SK-N-SH (cell line): ENCODE results near the gene UNC45A. TPM values are rescaled to one million over a fixed set of nuclear protein-coding genes. Genes with fewer than 3 reads are reported as not detected.

ENCODE experiments used
- CTCF ChIA-PET: fragments of 300-600, 350-600 bp; formaldehyde crosslinking; extraction: SDS; loops from one replicate; lab custom pipeline; 2021; lab: Yijun Ruan, JAX
- POLR2A ChIA-PET: fragments of 350-600 bp; sonication (Branson Sonifier 250); formaldehyde crosslinking; extraction: SDS; loops from one replicate; lab custom pipeline; 2020; ENCODE audit warnings: antibody characterized with exemption, inconsistent platforms; lab: Yijun Ruan, JAX
- DNase-seq: peaks from one replicate; pipeline ENCODE4 v3.0.0; 2012
- H2AFZ ChIP-seq: fragments of 200-600 bp; sonication (generic); 2 replicates; pipeline ENCODE4 v1.8.1; 2016; ENCODE audit warnings: antibody characterized with exemption, mild to moderate bottlenecking, low read depth
- H3F3A ChIP-seq: fragments of 200-600 bp; sonication (generic); replicated peaks from 2 replicates; pipeline ENCODE3; 2016; ENCODE audit warnings: antibody characterized with exemption, mild to moderate bottlenecking; ENCODE audit not compliant: insufficient read depth
- H3K27ac ChIP-seq, 2 experiments: fragments of 200-500 bp in 1 of 2; fragments of 200-600 bp in 1 of 2; sonication (Bioruptor generic) in 1 of 2; sonication (generic), shearing (Covaris generic) in 1 of 2; 2 replicates each; pipeline versions ENCODE4 v1.5.1 to v1.6.1; 2014 to 2016; ENCODE audit warnings: low read depth in 2 of 2, inconsistent platforms in 1 of 2, low read length in 1 of 2, mild to moderate bottlenecking in 1 of 2, mixed read lengths in 1 of 2
- H3K27me3 ChIP-seq: fragments of 200-600 bp; sonication (generic), shearing (Covaris generic); 2 replicates; pipeline ENCODE4 v1.6.1; 2016; ENCODE audit warnings: mixed run types; ENCODE audit not compliant: insufficient read depth
- H3K36me3 ChIP-seq, 2 experiments: fragments of 200-500 bp in 1 of 2; fragments of 200-600 bp in 1 of 2; sonication (Bioruptor generic) in 1 of 2; sonication (generic) in 1 of 2; replicated peaks in 1 of 2; 2 replicates each; pipeline versions ENCODE3 to v1.5.1; 2014 to 2016; ENCODE audit warnings: low read length in 1 of 2, mild to moderate bottlenecking in 1 of 2; ENCODE audit not compliant: insufficient read depth in 2 of 2, control insufficient read depth in 1 of 2
- H3K4me1 ChIP-seq, 2 experiments: fragments of 200-500 bp in 1 of 2; fragments of 200-600 bp in 1 of 2; sonication (Bioruptor generic) in 1 of 2; sonication (generic), shearing (Covaris generic) in 1 of 2; 2 replicates each; pipeline versions ENCODE4 v1.5.1 to v1.6.1; 2014 to 2016; ENCODE audit warnings: low read depth in 1 of 2, low read length in 1 of 2, mixed run types in 1 of 2; ENCODE audit not compliant: insufficient read depth in 2 of 2, control insufficient read depth in 1 of 2
- H3K4me2 ChIP-seq: fragments of 200-600 bp; sonication (generic), shearing (Covaris generic); 2 replicates; pipeline ENCODE4 v1.6.1; 2017; ENCODE audit warnings: mixed run types
- H3K4me3 ChIP-seq, 2 experiments: fragments of 200-500 bp in 1 of 2; fragments of 200-600 bp in 1 of 2; sonication (Bioruptor generic) in 1 of 2; sonication (generic), shearing (Covaris generic) in 1 of 2; 2 replicates each; pipeline versions ENCODE4 v1.5.1 to v1.8.1; 2014 to 2016; ENCODE audit warnings: low read depth in 2 of 2, inconsistent platforms in 1 of 2, low read length in 1 of 2, mild to moderate bottlenecking in 1 of 2, mixed read lengths in 1 of 2, moderate library complexity in 1 of 2
- H3K79me2 ChIP-seq: fragments of 200-600 bp; sonication (generic); 2 replicates; pipeline ENCODE4 v1.8.1; 2017; ENCODE audit warnings: mild to moderate bottlenecking; ENCODE audit not compliant: insufficient read depth
- H3K9ac ChIP-seq: fragments of 200-600 bp; sonication (generic); 2 replicates; pipeline ENCODE4 v1.6.1; 2017; ENCODE audit warnings: mixed run types
- H3K9me2 ChIP-seq: fragments of 200-600 bp; sonication (generic); 2 replicates; pipeline ENCODE4 v1.6.1; 2017; ENCODE audit warnings: mixed run types
- H3K9me3 ChIP-seq: fragments of 200-600 bp; sonication (generic); 2 replicates; pipeline ENCODE4 v1.6.1; 2017; ENCODE audit warnings: mixed run types, mild to moderate bottlenecking, moderate library complexity
- H4K20me1 ChIP-seq: fragments of 200-600 bp; sonication (generic); 2 replicates; pipeline ENCODE4 v1.6.1; 2017; ENCODE audit warnings: mild to moderate bottlenecking, mixed run types; ENCODE audit not compliant: insufficient read depth
- CTCF ChIP-seq: fragments of 200-600 bp; sonication (generic); IDR thresholded peaks from 2 replicates; pipeline ENCODE4 v1.6.1; 2017; ENCODE audit warnings: antibody characterized with exemption, mild to moderate bottlenecking, moderate library complexity
- EP300 ChIP-seq, 2 experiments: IDR thresholded peaks; 2 replicates each; pipeline versions ENCODE4 v1.4.0 to v1.6.1; 2012; ENCODE audit warnings: borderline replicate concordance in 1 of 2, low read depth in 1 of 2, low read length in 1 of 2
- FOSL2 ChIP-seq: IDR thresholded peaks from 2 replicates; pipeline ENCODE4 v1.4.0; 2012; ENCODE audit warnings: low read depth, mild to moderate bottlenecking, moderate library complexity, borderline replicate concordance
- FOXJ3 ChIP-seq: sonication (generic); formaldehyde crosslinking; IDR thresholded peaks from 2 replicates; pipeline ENCODE4 v1.5.1; 2020; ENCODE audit warnings: mild to moderate bottlenecking, missing genetic modification reagents
- FOXM1 ChIP-seq: IDR thresholded peaks from 2 replicates; pipeline ENCODE4 v1.4.0; 2012; ENCODE audit warnings: low read depth, mild to moderate bottlenecking
- GABPA ChIP-seq: IDR thresholded peaks from 2 replicates; pipeline ENCODE4 v1.4.0; 2012; ENCODE audit warnings: low read depth, mild to moderate bottlenecking
- GATA2 ChIP-seq: sonication (generic); formaldehyde crosslinking; IDR thresholded peaks from 2 replicates; pipeline ENCODE4 v1.5.0; 2020; ENCODE audit warnings: mild to moderate bottlenecking, missing genetic modification reagents
- IRF3 ChIP-seq: fragments of 150-350 bp; IDR thresholded peaks from 2 replicates; pipeline ENCODE4 v1.6.1; 2016; ENCODE audit warnings: mild to moderate bottlenecking, low read depth, low read length
- MEF2A ChIP-seq: IDR thresholded peaks from 2 replicates; pipeline ENCODE4 v1.4.0; 2012; ENCODE audit warnings: low read depth, borderline replicate concordance
- PBX3 ChIP-seq: IDR thresholded peaks from 2 replicates; pipeline ENCODE4; 2012
- RAD21 ChIP-seq: IDR thresholded peaks from 2 replicates; pipeline ENCODE4 v1.6.1; 2012; ENCODE audit warnings: mild to moderate bottlenecking, low read length
- RXRA ChIP-seq: IDR thresholded peaks from 2 replicates; pipeline ENCODE4 v1.4.0; 2012; ENCODE audit warnings: low read depth, mild to moderate bottlenecking, borderline replicate concordance
- SIN3A ChIP-seq: IDR thresholded peaks from 2 replicates; pipeline ENCODE4 v1.6.1; 2012; ENCODE audit warnings: low read depth, mild to moderate bottlenecking, low read length, moderate library complexity, borderline replicate concordance
- TCF12 ChIP-seq: IDR thresholded peaks from 2 replicates; pipeline ENCODE4 v1.4.0; 2012
- USF1 ChIP-seq: IDR thresholded peaks from 2 replicates; pipeline ENCODE4 v1.4.0; 2012; ENCODE audit warnings: low read depth, borderline replicate concordance
- USF2 ChIP-seq: fragments of 150-350 bp; IDR thresholded peaks from 2 replicates; pipeline ENCODE4 v1.6.1; 2017; ENCODE audit warnings: antibody characterized with exemption, low read length, low read depth, borderline replicate concordance
- WGBS: methylation state at CpG from one replicate; pipeline ENCODE4 v1.1.6; 2017; ENCODE audit warnings: low lambda C conversion rate; 5-methylcytosine and 5-hydroxymethylcytosine counted together
- polyA plus RNA-seq, 3 experiments: library from polyadenylated mRNA; depleted of rRNA; stranded (reverse); fragments of >200 nt; gene quantifications; 2 replicates each; pipeline ENCODE4 v1.2.3, GENCODE V29; 2012

The UNC45A gene
- polyA plus RNA-seq, 1 of the 3 experiments (the other 2 are of a cell fraction), result 85.1 TPM

- Histone ChIP-seq H3K4me3 (peak overlapping the region; percentile 59 to 65), H3K27me3 (no peaks in the 10 kb centered on the region), H3K27ac (peak overlapping the region; percentile 52 to 91), H3K9me2 (no peaks in the 10 kb centered on the region), H3K79me2 (no peaks in the 10 kb centered on the region), H3K9ac (peak overlapping the region; percentile 48), H3K4me2 (peak overlapping the region; percentile 97), H2AFZ (peak overlapping the region; percentile 98), H3K36me3 (no peaks in the 10 kb centered on the region), H3K9me3 (no peaks in the 10 kb centered on the region), H3F3A (peaks cover 22% of the 10 kb centered on the region), H3K4me1 (peaks cover 6 to 28% of the 10 kb centered on the region in 2 experiments; a peak in 2 of 4 replicates), H4K20me1 (no peaks in the 10 kb centered on the region)
- ChIA-PET CTCF (interaction anchor here (1.0 to 11.5 kb wide), 7 partner anchors 15 to 104 kb away, joined by 3 to 142 read pairs (median 93); partner anchors contain the start of genes MAN2A2 and RCCD1), POLR2A (interaction anchor here (0.6 to 0.7 kb wide), 3 partner anchors 12 to 744 kb away, joined by 3 to 5 read pairs (median 3); no protein-coding TSS in a partner anchor)
- WGBS, result 47% methylated on average over 21 of the region's 21 CpGs
- TF ChIP-seq SIN3A, result no peak
- no peak for TF ChIP-seq TCF12
- TF ChIP-seq GABPA, result no peak
- no peak for TF ChIP-seq USF1
- no peak for TF ChIP-seq MEF2A
- TF ChIP-seq PBX3, result no peak
- no peak for TF ChIP-seq FOXJ3
- no peak for TF ChIP-seq GATA2
- TF ChIP-seq RAD21, result no peak
- no peak for TF ChIP-seq IRF3
- no peak for TF ChIP-seq RXRA
- TF ChIP-seq USF2, result no peak
- no peak for TF ChIP-seq CTCF
- TF ChIP-seq EP300 (IDR thresholded peaks at IDR 0.05; ENCODE audit: borderline replicate concordance in 1 of 2, low read depth in 1 of 2, low read length in 1 of 2), result no peak
- TF ChIP-seq FOXM1, result no peak
- no peak for TF ChIP-seq FOSL2
- DNase-seq, result no peak
Observed at GRCh38 chr15:90929246-90930019, 5.7 kb upstream of the UNC45A start.
